ENCODE results near the gene SLC50A1.

Gene SLC50A1, protein sequence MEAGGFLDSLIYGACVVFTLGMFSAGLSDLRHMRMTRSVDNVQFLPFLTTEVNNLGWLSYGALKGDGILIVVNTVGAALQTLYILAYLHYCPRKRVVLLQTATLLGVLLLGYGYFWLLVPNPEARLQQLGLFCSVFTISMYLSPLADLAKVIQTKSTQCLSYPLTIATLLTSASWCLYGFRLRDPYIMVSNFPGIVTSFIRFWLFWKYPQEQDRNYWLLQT
- long read RNA-seq, donor 1, transcript SLC50A1-203 (6 exons, 1,300 nt): major isoform, 6 of 10 reads
- long read RNA-seq, donor 1, partial matches to known transcripts: 0 of 10 reads
- long read RNA-seq, donor 1, other reads (novel, unspliced or antisense): 0 of 10 reads
- long read RNA-seq, donor 2, transcript SLC50A1-203 (6 exons, 1,300 nt): major isoform, 8 of 12 reads
- long read RNA-seq, donor 2, partial matches to known transcripts: 0 of 12 reads
- long read RNA-seq, donor 2, other reads (novel, unspliced or antisense): 0 of 12 reads
- long read RNA-seq, donor 3, partial matches to known transcripts: 0 of 1 reads
- long read RNA-seq, donor 3, other reads (novel, unspliced or antisense): 0 of 1 reads
- long read RNA-seq, donor 4, transcript SLC50A1-202 (5 exons, 1,218 nt): major isoform, 5 of 9 reads
- long read RNA-seq, donor 4, partial matches to known transcripts: 0 of 9 reads
- long read RNA-seq, donor 4, other reads (novel, unspliced or antisense): 0 of 9 reads
- long read RNA-seq, donor 5, transcript SLC50A1-203 (6 exons, 1,300 nt): major isoform, 13 of 19 reads
- long read RNA-seq, donor 5, partial matches to known transcripts: 0 of 19 reads
- long read RNA-seq, donor 5, other reads (novel, unspliced or antisense): 0 of 19 reads
- long read RNA-seq, donor 6, transcript SLC50A1-202 (5 exons, 1,218 nt): minor isoform, 6 of 20 reads
- long read RNA-seq, donor 6, transcript SLC50A1-203 (6 exons, 1,300 nt): major isoform, 12 of 20 reads
- long read RNA-seq, donor 6, partial matches to known transcripts: 0 of 20 reads
- long read RNA-seq, donor 6, other reads (novel, unspliced or antisense): 0 of 20 reads
- long read RNA-seq, donor 7, transcript SLC50A1-203 (6 exons, 1,300 nt): major isoform, 5 of 9 reads
- long read RNA-seq, donor 7, partial matches to known transcripts: 0 of 9 reads
- long read RNA-seq, donor 7, other reads (novel, unspliced or antisense): 0 of 9 reads
- long read RNA-seq, donor 8, transcript SLC50A1-203 (6 exons, 1,300 nt): major isoform, 5 of 10 reads
- long read RNA-seq, donor 8, partial matches to known transcripts: 0 of 10 reads
- long read RNA-seq, donor 8, other reads (novel, unspliced or antisense): 0 of 10 reads

DNA sequence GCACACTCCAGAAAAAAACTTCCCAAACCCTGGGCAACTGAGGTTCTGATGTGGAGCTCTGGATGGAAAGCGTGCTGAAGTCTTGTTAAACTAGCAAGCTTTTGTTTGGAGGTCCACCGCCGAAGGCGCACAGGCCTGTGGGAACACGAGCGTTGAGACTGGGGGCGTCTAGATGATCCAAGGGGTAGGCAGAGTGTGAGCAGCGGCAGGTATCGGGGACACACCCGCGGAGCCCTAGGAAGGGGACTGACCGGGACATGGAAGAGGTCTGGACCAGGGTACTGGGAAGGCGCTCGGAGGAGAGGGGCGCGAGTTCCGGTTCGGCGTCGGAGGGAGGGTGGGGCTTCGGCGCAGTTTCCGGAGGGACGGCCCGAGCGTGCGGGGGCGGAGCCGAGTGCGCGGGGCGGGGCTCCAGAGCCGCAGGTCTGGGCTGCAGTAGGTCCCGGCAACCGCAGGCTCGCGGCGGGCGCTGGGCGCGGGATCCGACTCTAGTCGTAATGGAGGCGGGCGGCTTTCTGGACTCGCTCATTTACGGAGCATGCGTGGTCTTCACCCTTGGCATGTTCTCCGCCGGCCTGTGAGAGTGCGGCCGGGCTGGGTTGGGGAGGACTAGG, at the start of gene SLC50A1:
TSS of gene SLC50A1 (plus strand) at position 438 of the 614 bp plus-strand sequence. CDS start at position 498, 60 bp downstream.
- DNase-seq: peak; percentile 91

DNA sequence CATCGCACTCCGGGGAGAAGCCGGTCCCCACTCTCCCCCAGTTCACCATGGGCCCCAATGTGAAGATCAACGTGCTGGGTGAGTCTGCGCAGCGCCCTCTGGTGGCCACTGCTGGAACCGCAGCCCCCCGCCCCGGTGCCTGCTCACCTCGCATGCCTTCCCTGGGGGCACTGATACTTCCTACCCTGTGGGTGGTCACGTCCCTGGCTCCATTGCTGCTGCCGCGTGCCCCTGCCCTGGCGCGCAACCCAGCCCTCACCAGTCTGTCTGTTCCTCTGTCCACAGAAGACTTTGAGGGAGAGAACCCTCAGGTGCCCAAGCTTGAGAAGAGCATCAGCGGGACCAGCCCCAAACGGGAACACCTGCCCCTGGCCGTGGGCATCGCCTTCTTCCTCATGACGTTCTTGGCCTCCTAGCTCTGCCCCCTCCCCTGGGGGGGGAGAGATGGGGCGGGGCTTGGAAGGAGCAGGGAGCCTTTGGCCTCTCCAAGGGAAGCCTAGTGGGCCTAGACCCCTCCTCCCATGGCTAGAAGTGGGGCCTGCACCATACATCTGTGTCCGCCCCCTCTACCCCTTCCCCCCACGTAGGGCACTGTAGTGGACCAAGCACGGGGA, 49.4 kb upstream of the SLC50A1 start:
- DNase-seq: peak; percentile 66

DNA sequence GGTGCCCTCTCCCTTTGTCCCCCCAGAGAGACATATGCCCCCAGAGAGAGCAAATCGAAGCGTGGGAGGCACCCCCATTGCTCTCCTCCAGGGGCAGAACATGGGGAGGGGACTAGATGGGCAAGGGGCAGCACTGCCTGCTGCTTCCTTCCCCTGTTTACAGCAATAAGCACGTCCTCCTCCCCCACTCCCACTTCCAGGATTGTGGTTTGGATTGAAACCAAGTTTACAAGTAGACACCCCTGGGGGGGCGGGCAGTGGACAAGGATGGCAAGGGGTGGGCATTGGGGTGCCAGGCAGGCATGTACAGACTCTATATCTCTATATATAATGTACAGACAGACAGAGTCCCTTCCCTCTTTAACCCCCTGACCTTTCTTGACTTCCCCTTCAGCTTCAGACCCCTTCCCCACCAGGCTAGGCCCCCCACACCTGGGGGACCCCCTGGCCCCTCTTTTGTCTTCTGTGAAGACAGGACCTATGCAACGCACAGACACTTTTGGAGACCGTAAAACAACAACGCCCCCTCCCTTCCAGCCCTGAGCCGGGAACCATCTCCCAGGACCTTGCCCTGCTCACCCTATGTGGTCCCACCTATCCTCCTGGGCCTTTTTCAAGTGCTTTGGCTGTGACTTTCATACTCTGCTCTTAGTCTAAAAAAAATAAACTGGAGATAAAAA, 48.7 kb upstream of the SLC50A1 start:
- no peak for DNase-seq

DNA sequence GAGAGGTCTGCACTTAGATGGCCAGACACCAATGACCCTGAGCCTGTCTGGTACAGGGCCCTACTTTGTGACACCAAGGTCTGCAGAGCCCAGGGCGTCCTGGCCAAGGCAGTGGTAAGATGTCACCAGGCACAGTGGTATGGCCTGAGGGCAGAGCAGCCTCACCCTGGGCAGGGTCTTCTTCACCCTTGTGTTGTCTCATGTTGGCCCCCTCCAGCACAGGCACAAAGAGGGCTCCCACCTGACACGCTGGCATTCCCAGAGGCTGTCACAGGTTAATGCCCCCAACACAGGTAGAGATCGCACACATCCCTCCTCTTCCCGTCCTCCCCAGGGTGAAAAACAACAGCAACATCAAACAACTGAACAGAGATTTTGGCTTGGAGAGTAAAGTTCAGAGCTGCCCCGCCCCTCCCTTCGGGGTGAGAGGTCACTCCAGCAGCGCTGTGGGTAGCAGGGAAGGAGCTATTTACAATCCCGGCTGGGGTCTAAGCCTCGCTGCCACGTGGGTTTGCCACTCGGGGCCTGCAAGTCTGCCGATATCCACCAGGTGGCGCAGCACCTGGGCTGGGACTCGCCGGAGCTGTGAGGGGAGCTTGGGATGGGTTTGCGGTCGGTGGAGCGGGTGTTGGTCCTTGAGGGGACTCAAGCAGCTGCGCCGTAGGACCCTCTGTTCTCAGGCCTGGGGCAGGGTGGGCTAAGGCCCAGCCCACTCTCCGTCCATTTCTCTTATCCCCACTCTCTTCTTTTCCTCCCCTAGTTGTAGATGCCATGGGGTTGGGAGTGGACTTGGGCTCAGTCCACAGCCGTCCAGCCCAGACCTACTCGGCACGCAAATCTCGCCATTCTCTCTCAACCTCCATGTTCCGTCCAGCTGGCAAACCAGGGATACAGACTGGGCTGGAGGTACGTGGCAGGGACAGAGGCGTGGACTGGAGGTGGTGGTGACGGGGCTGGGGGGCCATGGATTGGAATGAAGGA, 44.3 kb upstream of the SLC50A1 start:
- peak; percentile 71 for DNase-seq

DNA sequence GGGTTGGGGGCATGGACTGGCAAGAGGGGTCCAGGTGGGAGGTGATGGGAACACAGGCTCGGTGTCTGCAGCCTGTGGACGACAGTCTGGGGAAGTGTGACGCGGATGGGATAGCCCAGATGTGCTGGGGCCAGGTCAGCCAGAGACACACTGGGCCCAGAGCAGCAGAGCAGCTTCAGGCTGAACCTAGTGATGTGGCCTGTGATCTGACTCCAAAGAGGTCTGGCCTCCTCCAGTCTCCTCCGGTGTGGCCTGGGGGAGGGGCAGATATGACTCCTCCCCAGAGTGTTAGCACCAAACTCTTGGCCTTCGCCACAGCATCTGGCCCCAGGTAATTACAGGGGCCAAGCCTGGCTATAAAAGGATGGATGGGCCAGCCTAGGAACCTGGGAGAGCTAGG, 43.5 kb upstream of the SLC50A1 start:
- DNase-seq: no peak

DNA sequence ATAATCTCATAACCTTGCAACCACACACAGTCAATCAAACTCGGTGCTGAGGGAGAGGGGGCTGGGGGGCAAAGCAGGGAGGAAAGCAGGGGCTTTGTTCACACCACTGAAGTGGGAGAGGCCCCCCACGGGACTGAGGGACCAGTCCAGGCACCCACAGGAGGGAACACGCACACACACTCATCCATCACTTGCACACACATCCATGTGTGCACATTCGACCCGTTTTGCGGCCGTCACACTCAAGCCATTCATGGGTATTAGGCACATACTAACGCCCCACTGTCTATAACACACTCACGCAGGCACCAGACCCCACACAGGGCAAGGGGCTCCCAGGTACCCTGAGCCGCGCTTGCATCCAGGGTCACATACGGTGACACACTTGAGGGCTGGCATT, 43.0 kb upstream of the SLC50A1 start:
- DNase-seq: no peak

DNA sequence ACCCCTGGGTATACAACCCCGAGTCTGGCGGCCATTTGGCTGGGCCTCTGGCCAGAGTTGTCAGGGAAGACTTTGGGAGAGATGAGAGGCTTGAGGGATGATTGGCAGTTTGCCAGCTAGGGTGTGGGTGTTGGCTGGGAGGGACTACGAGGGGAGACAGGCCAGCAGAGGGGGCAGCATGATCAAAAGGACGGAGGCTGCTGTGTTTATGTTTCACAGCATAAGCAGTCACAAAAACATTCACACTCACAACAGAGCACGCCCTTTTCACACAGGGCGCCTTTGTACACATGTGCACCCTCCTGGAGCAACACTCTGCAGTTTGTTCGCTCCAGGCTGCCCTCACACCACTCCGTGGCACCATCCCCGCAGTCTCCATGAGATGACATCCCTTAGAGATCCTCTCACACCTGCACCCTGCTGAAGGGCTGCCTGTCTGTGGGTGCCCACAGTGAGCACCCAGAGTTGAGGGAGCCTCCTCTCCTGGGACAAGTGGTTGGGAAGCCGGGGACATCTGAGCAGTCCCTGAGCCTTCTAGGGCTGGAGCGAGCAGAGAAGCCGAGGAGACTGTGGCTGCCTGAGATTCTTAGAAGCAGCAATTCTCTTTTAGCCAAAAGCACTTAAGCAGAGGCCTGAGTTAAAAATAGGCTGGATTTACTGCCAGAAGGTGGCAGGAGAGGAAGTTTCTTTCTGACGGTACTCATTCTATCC, 41.6 kb upstream of the SLC50A1 start:
- DNase-seq: peak; percentile 41

DNA sequence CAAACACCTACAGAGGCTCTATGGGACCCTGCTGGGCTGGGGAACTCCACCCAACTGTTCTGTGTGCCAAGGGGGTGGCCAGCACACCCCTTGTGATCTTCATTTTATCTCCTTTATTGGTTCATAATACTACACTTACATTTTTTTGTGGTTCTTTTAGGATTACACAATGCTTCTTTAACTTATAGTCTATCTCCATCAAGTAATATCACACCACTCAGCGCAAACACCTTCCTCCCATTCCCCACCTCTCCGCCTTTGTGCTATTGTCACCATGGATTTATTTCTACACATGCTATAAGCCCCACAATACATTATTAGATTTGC, 41.1 kb upstream of the SLC50A1 start:
- DNase-seq: no peak

DNA sequence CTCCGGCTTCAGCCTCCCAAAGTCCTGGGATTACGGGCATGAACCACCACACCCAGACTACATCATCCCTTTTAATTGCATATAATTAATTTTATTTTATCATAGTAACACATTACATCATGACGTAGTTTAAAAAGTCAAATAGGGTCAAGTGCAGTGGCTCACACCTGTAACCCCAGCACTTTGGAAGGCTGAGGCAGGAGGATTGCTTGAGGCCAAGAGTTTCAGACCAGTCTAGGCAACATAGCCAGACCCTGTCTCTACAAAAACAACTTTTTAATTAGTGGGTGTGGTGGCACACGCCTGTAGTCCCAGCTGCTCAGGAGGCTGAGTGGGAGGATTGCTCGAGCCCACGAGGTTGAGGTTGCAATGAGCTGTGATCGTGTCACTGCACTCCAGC, 36.3 kb upstream of the SLC50A1 start:
- DNase-seq: no peak

DNA sequence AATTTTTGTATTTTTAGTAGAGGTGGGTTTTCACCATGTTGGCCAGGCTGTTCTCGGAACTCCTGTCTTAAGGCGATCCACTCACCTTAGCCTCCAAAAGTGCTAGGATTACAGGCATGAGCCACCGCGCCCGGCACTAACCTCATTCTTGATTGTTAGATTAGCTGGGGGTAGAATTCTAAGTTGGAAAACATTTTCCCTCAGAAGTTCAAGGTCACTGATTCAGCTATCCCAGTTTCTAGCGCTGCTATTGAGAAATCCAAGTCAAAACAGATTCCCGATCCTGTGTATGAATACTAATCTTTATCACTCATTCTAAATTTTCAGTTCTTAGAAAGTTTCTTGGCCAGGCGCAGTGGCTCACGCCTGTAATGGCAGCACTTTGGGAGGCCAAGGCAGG, 32.3 kb upstream of the SLC50A1 start:
- no peak for DNase-seq

DNA sequence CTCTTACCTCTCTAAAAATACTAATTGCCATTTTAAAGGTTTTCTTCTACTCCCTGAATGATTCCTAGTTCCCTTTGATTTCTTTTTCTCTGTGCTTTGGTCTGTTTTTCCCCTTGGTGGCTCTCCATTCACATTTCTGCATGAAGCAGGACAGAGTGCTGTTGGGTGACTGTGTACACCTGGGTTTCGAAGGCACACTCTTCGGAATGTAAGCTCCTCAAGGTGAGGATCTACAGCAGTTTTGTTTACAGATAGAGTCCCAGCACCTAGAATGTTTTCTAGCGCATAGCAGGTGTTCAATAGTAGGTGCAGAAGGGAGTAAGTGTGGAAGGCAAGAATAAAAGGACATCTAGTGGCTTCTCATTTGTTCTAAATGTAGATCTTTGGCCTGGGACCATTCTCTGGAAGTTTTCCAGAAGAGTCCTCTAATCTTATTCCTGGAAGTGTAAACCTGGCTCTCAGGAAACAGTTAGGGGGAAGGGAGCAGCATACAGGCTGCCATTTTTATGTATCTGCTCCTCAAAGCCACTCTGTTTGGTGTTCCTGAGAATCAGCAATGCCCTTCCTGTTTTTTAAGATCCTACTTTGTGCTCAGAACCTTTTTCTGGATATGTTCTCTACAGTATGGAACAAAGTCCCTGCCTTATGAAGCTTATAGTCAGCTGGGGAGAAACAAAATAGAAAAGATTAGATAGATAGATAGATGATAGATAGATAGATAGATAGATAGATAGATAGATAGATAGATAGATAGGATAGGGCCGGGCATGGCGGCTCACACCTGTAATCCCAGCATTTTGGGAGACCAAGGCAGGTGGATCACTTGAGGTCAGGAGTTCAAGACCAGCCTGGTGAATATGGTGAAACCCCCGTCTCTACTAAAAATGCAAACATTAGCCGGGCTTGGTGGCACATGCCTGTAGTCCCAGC, 30.8 kb upstream of the SLC50A1 start:
- DNase-seq: no peak

DNA sequence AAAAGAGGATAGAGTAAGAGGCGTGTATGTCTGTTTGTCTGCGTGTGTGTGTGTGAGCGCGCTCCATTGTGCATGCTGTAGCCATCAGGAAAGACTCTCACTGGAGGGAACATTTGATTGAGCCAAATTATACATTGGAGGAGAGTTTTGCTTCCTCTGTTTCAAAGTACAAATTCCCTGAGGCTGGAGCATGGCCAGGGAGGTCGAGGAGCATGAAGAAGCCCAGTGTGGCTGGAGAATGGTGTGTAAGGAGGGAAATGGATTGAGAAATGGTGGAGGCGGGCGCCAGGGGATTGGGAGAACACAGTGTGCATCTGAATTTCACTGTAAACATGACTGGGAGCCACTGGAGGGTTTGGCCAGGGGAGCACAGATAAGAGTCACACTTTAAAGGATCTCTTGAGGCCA, 30.0 kb upstream of the SLC50A1 start:
- DNase-seq: no peak

DNA sequence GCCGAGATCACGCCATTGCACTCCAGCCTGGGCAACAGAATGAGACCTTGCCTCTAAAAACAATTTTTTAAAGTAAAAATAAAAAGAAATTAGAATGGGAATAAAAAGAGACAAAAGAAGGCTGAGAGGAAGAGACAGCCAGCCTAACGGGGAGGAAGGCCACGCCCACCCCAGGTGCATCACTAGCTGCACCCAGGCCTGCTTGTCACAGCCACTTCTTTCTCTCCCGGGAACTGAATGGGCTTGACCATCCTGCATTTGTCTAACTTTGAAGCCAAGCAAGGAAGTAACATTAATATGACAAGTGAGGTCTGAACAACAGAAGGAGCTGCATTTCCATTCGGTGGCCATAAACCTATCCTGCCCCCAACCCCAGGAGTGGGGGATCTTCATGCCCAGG, 28.8 kb upstream of the SLC50A1 start:
- no peak for DNase-seq

DNA sequence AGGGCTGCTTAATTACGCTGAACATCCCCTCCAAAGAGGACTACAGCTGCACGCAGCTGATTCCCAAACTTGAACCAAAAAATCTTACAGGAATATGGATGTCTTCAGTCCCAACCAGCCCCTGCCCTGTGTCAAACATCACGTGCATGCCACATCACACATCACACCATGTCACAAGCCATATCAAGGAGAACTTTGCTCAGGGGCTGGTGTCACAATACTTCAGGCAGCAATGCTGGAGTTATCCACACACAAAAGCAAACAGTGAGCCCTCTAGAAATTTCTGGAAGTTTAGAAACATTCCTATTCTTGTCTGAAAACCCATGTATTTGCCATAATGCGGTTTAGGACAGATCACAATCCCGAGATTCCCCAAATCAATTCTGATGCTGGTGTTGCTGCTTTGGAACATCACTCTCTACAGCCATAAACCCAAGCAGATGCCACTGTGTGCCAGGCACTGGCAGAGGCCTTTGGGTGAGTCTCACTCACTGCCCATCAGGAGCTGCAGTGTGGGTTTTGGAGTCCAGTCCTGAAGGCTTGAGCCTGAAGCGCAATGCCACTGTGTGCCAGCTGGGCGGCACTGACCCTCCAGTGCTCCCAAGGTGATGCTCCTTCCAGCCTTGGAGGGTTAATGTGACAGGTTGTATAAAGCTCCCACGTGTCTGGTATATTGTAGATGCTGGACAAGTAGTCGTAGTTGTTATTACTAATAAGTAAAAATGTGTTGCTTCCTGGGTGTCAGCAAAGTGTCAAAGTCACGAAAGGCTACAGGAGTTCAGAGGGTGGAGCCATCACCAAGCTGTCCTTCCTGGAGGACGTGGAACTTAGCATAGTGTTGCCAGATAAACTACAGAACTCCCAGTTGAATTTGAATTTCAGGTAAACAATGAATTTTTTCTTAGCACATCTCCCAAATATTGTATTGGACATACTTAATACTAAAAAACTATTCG, 28.1 kb upstream of the SLC50A1 start:
- DNase-seq: no peak

DNA sequence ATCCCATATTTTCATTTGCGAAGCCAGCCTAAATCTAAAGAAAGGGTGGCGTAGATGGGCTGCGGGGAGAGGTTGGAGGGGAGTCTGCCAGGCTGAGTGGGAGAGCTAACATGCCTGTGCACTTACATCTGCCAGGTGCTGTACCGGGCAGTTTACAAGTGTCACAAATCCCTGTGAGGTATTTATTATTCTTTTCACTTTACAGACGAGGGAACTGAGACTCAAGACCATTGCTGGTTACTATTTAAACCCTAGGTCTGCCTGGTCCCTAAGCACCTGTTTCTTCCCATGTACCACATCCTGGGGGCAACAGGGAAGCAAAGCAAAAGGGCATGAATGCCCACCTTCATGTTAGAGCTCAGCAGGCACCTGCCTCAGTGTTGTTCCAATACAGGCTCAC, 27.4 kb upstream of the SLC50A1 start:
- DNase-seq: no peak

DNA sequence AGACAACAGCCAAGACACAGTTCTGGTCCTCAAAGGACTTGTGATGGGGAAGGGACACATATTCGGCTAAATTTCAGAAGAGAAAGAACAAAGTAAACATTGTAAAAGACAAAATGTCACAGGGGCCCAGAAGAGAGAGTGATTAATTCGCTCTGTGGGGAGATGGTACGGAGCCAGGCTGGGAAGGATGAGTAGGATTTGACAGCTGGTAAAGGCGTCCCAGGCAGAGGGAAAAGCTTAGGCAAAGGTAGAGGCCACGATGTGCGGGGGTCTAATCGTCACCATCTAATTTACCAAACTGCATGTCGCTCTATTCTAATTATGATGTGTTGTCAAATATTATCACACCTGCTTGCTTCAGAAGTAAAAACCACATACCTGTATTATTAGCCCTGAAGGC, 25.3 kb upstream of the SLC50A1 start:
- no peak for DNase-seq

DNA sequence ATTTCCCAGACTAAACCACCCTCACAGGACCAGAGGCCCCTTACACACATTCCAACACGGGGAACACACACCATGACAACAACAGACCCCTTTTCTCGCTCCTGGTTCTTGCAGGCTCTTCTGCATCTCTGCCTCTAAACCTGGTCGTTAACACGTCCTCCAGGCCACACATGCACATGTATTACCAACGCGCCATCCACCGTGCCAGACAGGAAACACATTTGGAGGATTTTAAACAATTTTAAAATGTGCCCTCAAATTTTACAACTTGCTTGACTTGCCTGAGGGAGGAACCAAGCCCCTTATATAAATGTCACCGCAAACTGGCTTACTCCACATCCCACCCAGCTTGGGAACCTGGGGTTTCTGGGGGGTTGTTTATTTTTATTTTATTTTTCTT, 24.8 kb upstream of the SLC50A1 start:
- DNase-seq: no peak

All from right kidney (tissue), 9 donors.